Lower lobe of right lung (tissue), 2 donors: ENCODE results near the gene RAP1A. TPM values are rescaled to one million over a fixed set of nuclear protein-coding genes. Genes with fewer than 3 reads are reported as not detected.
"Not testable (repeated sequence)": the region's sequence is repeated elsewhere in the genome, so short reads cannot be mapped to it uniquely, and the experiment has no call there.

Experiments
- ATAC-seq, 2 donors: fragments of 200-7000 bp; cut with Tn5 transposase; one replicate each; pipeline ENCODE4 v1.9.1; 2020 to 2022; ENCODE audit warnings: mild to moderate bottlenecking in 2 of 2, moderate library complexity in 2 of 2
- DNase-seq: peaks from one replicate; pipeline ENCODE4 v3.0.0-alpha.2; 2020
- H3K27ac ChIP-seq: fragments of 200-600 bp; one replicate; pipeline ENCODE4 v1.8.0; 2022
- H3K27me3 ChIP-seq: fragments of 200-600 bp; one replicate; pipeline ENCODE4 v1.8.0; 2022; ENCODE audit warnings: low read depth
- H3K36me3 ChIP-seq: fragments of 200-600 bp; one replicate; pipeline ENCODE4 v1.8.0; 2022; ENCODE audit warnings: mild to moderate bottlenecking
- H3K4me1 ChIP-seq: fragments of 200-600 bp; one replicate; pipeline ENCODE4 v1.8.0; 2022
- H3K4me3 ChIP-seq: fragments of 200-600 bp; one replicate; pipeline ENCODE4 v1.8.0; 2022; ENCODE audit warnings: mild to moderate bottlenecking
- H3K9me3 ChIP-seq: fragments of 200-600 bp; one replicate; pipeline ENCODE4 v1.8.0; 2022
- intact Hi-C: fragments of 100-400 bp; cut with DNase I; formaldehyde crosslinking; loops from one replicate; pipeline ENCODE4 v1.11.0; 2022
- total RNA-seq: library from RNA; stranded (reverse); fragmentation: NEBNext Ultra II Directional; extraction: Animal tissue kit (Norgen Biotek cat#: 25700); gene quantifications from one replicate; pipeline ENCODE4 v1.2.1, GENCODE V29; 2021
- TF ChIP-seq, protein P1 (sequence below): fragments of 200-600 bp; IDR thresholded peaks from one replicate; pipeline ENCODE4 v1.8.0; 2022; ENCODE audit warnings: antibody characterized with exemption, mild to moderate bottlenecking
- donor health status: DM: no; HTN: yes; CAD: no; lungs with severe emphysema.

Gene RAP1A
- total RNA-seq, 1 donor from 2014 or later, result 134 TPM

DNA sequence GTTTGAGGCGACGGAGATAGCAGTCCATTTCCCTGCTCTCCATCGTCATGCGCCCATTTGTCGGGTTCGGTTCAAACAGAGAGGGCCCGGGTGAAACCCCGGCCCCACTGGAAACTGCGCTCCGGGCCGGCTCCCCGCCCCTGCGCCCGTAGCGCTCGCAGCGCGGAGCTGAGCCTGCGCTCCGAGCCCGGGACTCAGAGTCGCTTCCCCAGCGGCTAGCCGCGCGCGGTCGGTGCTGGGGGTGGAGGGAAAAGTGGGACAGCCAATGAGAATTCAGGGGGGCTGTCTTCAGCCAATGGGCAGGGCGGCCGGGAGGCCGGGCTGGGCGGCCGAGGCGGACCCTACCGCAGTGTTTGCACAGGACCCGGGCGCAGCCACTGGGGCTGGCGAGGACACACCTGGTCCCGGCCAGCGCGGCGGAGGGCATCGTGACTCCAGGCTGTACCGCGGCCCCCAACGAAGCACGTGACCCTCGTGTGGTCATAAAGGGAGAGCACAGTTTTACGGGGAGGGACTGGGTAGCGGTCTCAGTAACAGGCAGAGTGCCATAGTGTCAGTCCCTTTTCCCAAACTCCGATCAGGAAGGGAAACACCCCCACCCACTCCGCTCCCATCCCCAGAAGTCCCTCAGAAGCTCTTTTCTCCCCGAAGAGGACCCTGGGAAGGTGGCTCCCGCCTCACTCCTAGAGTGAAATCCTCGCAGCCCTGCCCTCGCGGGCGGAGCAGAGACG lies 119.8 kb downstream of the RAP1A start, which contains the start of gene INKA2:
INKA2 (minus strand) TSS at position 202 of the 731 bp plus-strand sequence; CDS start at position 49, 153 bp downstream.
- TF ChIP-seq, protein P1, sequence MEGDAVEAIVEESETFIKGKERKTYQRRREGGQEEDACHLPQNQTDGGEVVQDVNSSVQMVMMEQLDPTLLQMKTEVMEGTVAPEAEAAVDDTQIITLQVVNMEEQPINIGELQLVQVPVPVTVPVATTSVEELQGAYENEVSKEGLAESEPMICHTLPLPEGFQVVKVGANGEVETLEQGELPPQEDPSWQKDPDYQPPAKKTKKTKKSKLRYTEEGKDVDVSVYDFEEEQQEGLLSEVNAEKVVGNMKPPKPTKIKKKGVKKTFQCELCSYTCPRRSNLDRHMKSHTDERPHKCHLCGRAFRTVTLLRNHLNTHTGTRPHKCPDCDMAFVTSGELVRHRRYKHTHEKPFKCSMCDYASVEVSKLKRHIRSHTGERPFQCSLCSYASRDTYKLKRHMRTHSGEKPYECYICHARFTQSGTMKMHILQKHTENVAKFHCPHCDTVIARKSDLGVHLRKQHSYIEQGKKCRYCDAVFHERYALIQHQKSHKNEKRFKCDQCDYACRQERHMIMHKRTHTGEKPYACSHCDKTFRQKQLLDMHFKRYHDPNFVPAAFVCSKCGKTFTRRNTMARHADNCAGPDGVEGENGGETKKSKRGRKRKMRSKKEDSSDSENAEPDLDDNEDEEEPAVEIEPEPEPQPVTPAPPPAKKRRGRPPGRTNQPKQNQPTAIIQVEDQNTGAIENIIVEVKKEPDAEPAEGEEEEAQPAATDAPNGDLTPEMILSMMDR, result no peak
- Histone ChIP-seq H3K36me3 (no peaks in the 10 kb centered on the region), H3K27ac (peak within 1 kb of the TSS; percentile 90), H3K27me3 (no peaks in the 10 kb centered on the region), H3K9me3 (no peaks in the 10 kb centered on the region), H3K4me3 (peak within 1 kb of the TSS; percentile 77), H3K4me1 (peaks cover 40% of the 10 kb centered on the region)
- intact Hi-C loops, result no loop called here
- ATAC-seq (peak; percentile 94), DNase-seq (peak; percentile 92)

DNA sequence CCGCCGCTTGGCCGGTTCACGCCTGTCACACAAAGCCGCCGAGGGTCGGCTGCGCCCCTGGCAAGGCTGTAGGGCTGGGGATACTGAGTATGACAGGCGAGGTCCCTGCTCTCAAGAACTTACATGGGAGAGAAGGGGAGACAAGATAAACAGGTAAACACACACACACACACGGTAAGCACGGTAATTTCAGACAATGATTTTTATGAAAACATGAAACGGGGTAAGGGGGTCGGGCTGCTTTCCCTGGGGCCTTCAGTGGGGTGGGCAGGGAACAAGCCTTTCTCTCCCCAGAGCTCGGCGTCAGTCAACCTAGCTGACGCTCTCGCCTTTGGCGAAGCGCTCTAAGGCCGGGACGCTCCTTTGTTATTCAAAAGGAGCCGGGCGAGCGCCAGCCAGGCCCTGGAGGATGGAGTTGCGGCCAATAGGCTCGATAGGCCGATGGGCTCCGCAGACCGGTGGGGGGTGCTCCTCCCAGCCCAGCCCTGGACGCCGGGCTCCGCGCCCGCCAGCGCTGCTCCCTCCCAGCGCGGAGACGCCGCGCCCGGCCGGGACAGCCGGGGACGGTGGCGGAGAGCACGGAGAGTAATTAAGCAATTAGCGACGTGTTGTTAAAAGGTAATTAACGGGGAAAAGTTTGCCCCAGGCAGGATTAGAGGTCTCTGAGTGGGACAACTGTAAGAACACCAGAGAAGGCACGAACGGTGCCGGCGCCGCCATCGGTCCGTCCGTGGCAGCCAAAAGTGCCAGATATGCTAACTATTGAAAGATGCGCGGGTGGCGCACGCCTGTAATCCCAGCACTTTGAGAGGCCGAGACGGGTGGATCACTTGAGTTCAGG lies 120.6 kb downstream of the RAP1A start:
- TF ChIP-seq, protein P1, result no peak

DNA sequence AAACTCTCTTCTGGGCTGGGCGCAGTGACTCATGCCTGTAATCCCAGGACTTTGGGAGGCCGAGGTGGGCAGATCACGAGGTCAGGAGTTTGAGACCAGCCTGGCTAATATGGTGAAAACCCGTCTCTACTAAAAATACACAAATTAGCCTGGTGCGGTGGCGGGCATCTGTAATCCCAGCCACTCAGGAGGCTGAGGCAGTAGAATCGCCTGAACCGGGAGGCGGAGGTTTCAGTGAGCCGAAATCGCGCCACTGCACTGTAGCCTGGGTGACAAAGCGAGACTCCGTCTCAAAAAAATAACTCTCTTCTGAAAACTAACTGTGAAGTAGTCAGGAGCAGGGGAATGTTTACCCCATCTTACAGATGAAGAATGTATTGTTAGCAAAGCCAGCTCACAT lies 122.7 kb downstream of the RAP1A start:
- intact Hi-C loops, result not testable (repeated sequence)

More for the DNA sequence above, 120.6 kb downstream of the RAP1A start:
- DNase-seq (peak; percentile 71), ATAC-seq (peak; percentile 73 to 78)
- Histone ChIP-seq H3K27ac (peak overlapping the region; percentile 90), H3K9me3 (no peaks in the 10 kb centered on the region), H3K4me1 (peaks cover 33% of the 10 kb centered on the region), H3K27me3 (no peaks in the 10 kb centered on the region), H3K4me3 (peak overlapping the region; percentile 77), H3K36me3 (no peaks in the 10 kb centered on the region)
- intact Hi-C loops, result no loop called here

DNA sequence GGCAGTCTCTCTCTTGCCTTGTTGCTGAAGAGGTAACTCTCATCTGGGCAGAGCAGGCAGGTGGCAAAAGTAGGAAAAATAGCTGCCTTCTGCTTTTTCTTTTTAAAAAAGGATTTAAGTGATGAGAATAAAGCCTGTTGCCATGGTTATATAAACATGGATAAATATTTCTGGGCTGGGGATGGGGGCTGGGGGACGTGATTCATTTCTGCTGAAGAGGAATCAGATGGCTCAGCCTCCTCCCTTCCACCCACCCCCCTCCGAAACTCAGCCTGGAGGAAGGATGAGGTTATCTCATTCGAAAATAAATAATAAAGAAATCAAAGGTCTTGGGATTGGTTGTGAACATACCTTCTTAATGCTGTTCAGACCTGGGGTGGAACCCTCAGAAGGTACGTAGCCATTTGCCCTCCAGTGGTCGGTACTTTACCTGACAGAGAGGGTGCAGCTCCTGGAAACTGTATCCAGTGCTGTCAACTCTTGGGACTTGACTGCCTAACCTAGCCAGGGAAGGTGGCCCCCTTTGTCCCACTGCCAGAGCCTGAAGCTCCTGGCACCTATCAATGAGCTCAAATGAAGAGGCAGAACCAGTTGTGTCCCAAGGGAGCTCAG lies 123.5 kb downstream of the RAP1A start:
- H3K36me3 ChIP-seq, result no peaks in the 10 kb centered on the region
- DNase-seq (peak; percentile 24), ATAC-seq (no peak)
- no peaks in the 10 kb centered on the region for H3K9me3 ChIP-seq
- no peak overlapping the region for H3K27ac ChIP-seq
- H3K4me1 ChIP-seq, result peaks cover 17% of the 10 kb centered on the region
- H3K4me3 ChIP-seq, result no peak overlapping the region
- H3K27me3 ChIP-seq, result no peaks in the 10 kb centered on the region
- TF ChIP-seq, protein P1, result no peak
- intact Hi-C loops, result no loop called here

More for the DNA sequence above, 122.7 kb downstream of the RAP1A start:
- H3K4me1 ChIP-seq, result peaks cover 25% of the 10 kb centered on the region
- not testable (repeated sequence) for H3K27me3 ChIP-seq, ATAC-seq, H3K9me3 ChIP-seq, H3K4me3 ChIP-seq, H3K27ac ChIP-seq, H3K36me3 ChIP-seq, DNase-seq

DNA sequence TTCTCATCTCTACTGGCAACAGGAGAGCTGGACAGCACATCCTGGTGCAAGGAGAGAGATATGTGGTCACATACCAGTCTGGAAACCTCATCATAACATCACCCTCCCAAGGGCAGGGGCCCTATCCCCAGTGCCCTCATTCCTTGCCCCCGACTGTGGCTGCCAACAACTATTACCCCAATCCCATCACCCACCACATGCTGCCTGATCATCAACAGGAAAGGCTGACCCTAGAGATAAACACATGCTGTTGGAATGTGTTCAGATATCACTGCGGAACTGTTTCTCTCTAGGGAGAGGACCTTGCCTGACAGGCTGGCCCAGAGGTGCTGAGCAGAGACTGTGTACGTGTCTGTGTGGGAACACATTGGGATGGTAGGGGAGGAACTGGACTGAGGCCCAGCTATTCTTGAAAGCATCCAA lies 124.1 kb downstream of the RAP1A start:
- H3K36me3 ChIP-seq, result no peaks in the 10 kb centered on the region
- ATAC-seq (no peak), DNase-seq (peak; percentile 27)
- no peaks in the 10 kb centered on the region for H3K27me3 ChIP-seq
- H3K9me3 ChIP-seq, result no peaks in the 10 kb centered on the region
- no peak overlapping the region for H3K27ac ChIP-seq
- H3K4me1 ChIP-seq, result peaks cover 11% of the 10 kb centered on the region
- H3K4me3 ChIP-seq, result no peak overlapping the region
- intact Hi-C loops, result no loop called here
- TF ChIP-seq, protein P1, result no peak
